Gastrocnemius medialis (tissue), 4 donors: ENCODE measurements around the gene CA14.
"Not testable (repeated sequence)": the region's sequence is repeated elsewhere in the genome, so short reads cannot be mapped to it uniquely, and the experiment has no call there.

Experiments
- POLR2A ChIP-seq, 2 donors: fragments of 450-650 bp; IDR thresholded peaks; one replicate each; pipeline ENCODE4 v1.6.1; 2017; ENCODE audit warnings: antibody characterized with exemption in 2 of 2, mild to moderate bottlenecking in 2 of 2, moderate library complexity in 2 of 2
- TF ChIP-seq, protein P1 (sequence below), 5 experiments: fragments of 450-650 bp in 3 of 5; fragments of 200-600 bp in 2 of 5; sonication (generic) in 2 of 5; IDR thresholded peaks in 4 of 5; conservative IDR thresholded peaks in 1 of 5; 1 replicate in 4 of 5; 2 replicates in 1 of 5; pipeline ENCODE4 v1.5.1; 2016 to 2019; ENCODE audit warnings: antibody characterized with exemption in 5 of 5, mild to moderate bottlenecking in 3 of 5, moderate library complexity in 3 of 5

DNA sequence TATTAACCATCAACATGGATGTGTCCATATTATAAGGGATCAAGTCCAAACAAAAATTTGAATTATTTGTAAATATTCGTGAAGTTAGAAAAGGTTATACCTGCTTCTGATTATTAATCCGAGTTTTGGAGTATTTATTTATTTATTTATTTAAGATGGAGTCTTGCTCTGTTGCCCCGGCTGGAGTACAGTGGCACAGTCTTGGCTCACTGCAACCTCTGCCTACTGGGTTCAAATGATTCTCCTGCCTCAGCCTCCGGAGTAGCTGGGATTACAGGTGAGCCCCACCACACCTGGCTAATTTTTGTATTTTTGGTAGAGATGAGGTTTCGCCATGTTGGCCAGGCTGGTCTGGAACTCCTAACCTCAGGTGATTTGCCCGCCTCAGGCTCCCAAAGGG, 41.7 kb upstream of the CA14 start:
- TF ChIP-seq, protein P1, sequence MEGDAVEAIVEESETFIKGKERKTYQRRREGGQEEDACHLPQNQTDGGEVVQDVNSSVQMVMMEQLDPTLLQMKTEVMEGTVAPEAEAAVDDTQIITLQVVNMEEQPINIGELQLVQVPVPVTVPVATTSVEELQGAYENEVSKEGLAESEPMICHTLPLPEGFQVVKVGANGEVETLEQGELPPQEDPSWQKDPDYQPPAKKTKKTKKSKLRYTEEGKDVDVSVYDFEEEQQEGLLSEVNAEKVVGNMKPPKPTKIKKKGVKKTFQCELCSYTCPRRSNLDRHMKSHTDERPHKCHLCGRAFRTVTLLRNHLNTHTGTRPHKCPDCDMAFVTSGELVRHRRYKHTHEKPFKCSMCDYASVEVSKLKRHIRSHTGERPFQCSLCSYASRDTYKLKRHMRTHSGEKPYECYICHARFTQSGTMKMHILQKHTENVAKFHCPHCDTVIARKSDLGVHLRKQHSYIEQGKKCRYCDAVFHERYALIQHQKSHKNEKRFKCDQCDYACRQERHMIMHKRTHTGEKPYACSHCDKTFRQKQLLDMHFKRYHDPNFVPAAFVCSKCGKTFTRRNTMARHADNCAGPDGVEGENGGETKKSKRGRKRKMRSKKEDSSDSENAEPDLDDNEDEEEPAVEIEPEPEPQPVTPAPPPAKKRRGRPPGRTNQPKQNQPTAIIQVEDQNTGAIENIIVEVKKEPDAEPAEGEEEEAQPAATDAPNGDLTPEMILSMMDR (IDR thresholded peaks at IDR 0.05 in 4 of 5, conservative IDR thresholded peaks at IDR 0.05 in 1 of 5): not testable (repeated sequence)
- not testable (repeated sequence) for TF ChIP-seq POLR2A (IDR thresholded peaks at IDR 0.05)
